Muscle layer of colon (tissue), 2 donors: ENCODE results near the gene CITED2.
"Not testable (repeated sequence)": the region's sequence is repeated elsewhere in the genome, so short reads cannot be mapped to it uniquely, and the experiment has no call there.

ENCODE experiments used
- H3K27ac ChIP-seq: one replicate; pipeline ENCODE4 v1.7.0; 2013; ENCODE audit warnings: low read depth, mild to moderate bottlenecking, low read length, moderate library complexity
- H3K27me3 ChIP-seq, 2 donors: one replicate each; pipeline ENCODE4 v1.7.0; 2013; ENCODE audit warnings: low read length in 2 of 2, mild to moderate bottlenecking in 2 of 2; ENCODE audit not compliant: insufficient read depth in 2 of 2, control insufficient read depth in 1 of 2
- H3K36me3 ChIP-seq: one replicate; pipeline ENCODE4 v1.7.0; 2013; ENCODE audit warnings: mild to moderate bottlenecking, low read length; ENCODE audit not compliant: insufficient read depth
- H3K4me1 ChIP-seq: one replicate; pipeline ENCODE4 v1.7.0; 2013; ENCODE audit warnings: mild to moderate bottlenecking, low read length; ENCODE audit not compliant: insufficient read depth
- H3K4me3 ChIP-seq, 2 donors: one replicate each; pipeline ENCODE4 v1.7.0; 2013; ENCODE audit warnings: low read length in 2 of 2, low read depth in 1 of 2, mild to moderate bottlenecking in 1 of 2, moderate library complexity in 1 of 2
- H3K9ac ChIP-seq: one replicate; pipeline ENCODE4 v1.7.0; 2013; ENCODE audit warnings: low read length
- H3K9me3 ChIP-seq: one replicate; pipeline ENCODE4 v1.7.0; 2013; ENCODE audit warnings: mild to moderate bottlenecking, low read length
- donor health status: abdominal sarcoma.
- donor health status: Adenocarcinoma of cecum.

CITED2 gene

DNA sequence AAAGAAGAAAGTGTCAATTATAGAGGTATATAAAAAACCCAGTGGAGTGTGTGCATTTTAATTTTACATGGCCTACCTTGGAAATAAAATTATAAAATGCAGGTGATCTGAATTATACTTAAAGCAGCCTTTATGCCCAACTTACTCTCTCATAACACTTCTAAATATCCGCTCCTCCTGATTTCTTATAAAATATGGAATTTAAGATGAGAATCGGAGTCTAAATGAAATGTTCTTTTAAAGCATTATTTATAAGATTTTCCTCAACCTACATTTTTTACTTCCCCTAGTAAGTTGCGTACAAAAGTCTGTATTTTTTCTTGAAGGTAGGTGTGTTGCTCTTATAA lies 3.5 kb downstream of the CITED2 start:
- peak overlapping the region; percentile 6 to 77 for H3K4me3 ChIP-seq
- peak overlapping the region; percentile 62 for H3K9ac ChIP-seq
- peaks cover 17% of the 10 kb centered on the region for H3K36me3 ChIP-seq
- H3K9me3 ChIP-seq: no peaks in the 10 kb centered on the region
- H3K27me3 ChIP-seq: no peaks in the 10 kb centered on the region
- peak overlapping the region; percentile 25 for H3K27ac ChIP-seq
- H3K4me1 ChIP-seq: peaks cover 27% of the 10 kb centered on the region

DNA sequence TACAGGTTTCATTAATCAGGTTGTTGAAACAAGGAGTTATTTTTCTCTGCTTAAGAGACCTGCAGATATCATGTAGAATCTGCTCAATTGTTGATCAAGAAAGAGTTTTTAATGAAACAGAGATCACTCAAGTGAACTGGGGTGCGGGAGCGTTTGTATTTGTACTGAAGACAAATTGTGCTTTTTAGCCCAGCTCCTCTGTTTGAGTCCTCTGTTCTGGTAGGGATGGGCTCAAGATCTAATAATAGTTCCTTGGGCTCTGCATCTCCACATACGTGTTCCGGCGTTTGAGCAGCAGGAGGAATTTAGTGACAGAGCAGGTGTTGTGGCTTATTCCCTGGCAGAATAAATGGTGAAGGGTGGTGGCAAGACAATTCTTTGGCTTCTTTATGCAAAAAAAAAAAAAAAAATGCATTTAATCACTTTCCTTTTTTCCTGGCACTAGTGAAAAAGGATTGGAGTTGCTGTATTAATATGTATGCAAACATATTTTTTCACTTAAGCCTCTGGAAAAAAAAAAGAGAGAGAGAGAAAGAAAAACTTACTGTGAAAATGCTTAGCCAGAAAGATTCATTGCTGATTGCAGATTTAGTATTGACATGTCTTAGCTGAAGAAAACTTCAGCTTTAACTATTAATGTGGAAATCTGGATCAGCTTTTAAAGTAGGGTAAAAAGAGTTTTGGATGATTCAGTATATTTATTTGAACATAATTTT lies 4.0 kb downstream of the CITED2 start:
- H3K27me3 ChIP-seq: no peaks in the 10 kb centered on the region
- H3K36me3 ChIP-seq: peaks cover 17% of the 10 kb centered on the region
- H3K27ac ChIP-seq: peak overlapping the region; percentile 36
- H3K4me3 ChIP-seq: peak overlapping the region; percentile 6 to 77
- H3K9ac ChIP-seq: peak overlapping the region; percentile 62
- peaks cover 27% of the 10 kb centered on the region for H3K4me1 ChIP-seq
- no peaks in the 10 kb centered on the region for H3K9me3 ChIP-seq

DNA sequence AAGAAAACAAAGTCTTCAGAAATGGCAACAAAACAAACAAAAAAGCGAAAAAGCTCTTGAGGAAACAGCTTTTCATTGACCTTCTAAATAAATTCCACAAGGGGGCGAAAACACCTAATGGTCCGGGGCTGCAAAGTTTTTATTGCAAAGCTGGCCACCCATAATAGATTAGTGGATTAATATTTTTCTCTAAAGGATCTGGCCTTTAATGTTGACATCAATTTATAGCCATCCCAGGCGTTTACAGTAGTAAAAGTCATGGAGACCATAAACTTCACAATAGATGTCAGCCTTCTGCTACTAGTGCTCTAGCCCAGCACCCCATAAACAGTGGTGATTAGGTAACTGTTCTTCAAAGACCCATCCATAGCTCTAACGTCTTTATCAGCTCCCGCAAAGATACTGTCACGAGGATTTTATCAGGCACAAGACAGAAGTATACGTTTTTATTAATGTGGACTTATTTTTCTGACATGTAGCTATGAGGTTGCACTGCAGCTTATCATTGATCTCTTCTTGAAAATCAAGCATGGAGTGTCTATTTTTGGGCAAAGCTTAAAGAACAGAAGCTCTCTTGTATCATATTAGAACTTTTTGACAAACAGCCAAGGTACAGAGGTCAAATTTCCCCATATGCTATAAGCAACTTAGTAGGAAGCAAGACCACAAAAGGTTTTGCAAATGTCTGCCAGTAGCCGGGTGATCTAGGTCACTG lies 4.7 kb downstream of the CITED2 start:
- H3K36me3 ChIP-seq: peaks cover 17% of the 10 kb centered on the region
- H3K27ac ChIP-seq: peak overlapping the region; percentile 36
- peak overlapping the region in 1 of 2 donors; percentile 77 for H3K4me3 ChIP-seq

DNA sequence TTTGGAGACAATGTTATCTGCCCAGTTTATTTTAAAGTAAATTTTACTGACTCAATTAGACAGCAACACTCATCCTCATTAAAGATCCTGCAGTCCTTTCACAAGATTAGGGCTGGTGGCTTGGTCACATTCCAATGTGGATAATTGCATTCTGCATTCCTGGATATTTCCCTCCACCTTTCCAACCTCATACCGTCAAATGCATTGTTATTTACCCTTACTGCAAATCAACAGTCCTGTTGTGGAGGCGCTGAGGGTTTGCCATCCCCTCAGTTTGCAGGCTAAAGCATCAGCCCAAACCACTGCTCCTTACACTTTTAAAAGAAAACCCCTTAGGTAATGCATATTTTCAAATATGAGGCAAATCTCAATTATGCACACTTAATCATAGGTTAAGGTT lies 5.4 kb downstream of the CITED2 start:
- H3K9me3 ChIP-seq: no peaks in the 10 kb centered on the region
- no peaks in the 10 kb centered on the region for H3K27me3 ChIP-seq
- H3K9ac ChIP-seq: no peak overlapping the region
- peaks cover 27% of the 10 kb centered on the region for H3K4me1 ChIP-seq
- H3K27ac ChIP-seq: no peak overlapping the region
- peaks cover 17% of the 10 kb centered on the region for H3K36me3 ChIP-seq
- H3K4me3 ChIP-seq: no peak overlapping the region

More for the DNA sequence above, 4.7 kb downstream of the CITED2 start:
- no peaks in the 10 kb centered on the region for H3K9me3 ChIP-seq
- H3K9ac ChIP-seq: no peak overlapping the region
- no peaks in the 10 kb centered on the region for H3K27me3 ChIP-seq
- H3K4me1 ChIP-seq: peaks cover 27% of the 10 kb centered on the region

DNA sequence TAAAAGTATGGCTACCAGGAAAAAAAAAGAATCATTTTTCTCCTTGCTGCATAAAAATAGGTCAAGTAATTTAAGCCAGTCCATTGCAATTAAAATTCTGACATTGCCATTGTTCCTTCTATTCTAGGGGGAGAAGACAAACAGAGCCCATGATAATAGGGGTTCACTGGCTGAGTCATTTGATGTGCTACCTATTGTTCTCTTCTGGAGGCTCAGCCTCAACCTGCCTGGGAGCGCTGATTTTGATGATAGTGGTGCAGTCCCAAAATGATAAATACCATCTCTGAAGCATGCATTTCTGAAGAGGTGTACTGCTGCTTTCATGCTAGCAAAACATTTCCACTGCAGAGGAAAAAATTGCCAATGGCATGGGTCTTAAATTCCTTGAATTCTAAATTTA lies 5.8 kb downstream of the CITED2 start:
- H3K27me3 ChIP-seq: no peaks in the 10 kb centered on the region
- no peaks in the 10 kb centered on the region for H3K9me3 ChIP-seq
- peaks cover 27% of the 10 kb centered on the region for H3K4me1 ChIP-seq
- no peak overlapping the region for H3K4me3 ChIP-seq
- peaks cover 17% of the 10 kb centered on the region for H3K36me3 ChIP-seq
- H3K27ac ChIP-seq: no peak overlapping the region
- H3K9ac ChIP-seq: no peak overlapping the region

DNA sequence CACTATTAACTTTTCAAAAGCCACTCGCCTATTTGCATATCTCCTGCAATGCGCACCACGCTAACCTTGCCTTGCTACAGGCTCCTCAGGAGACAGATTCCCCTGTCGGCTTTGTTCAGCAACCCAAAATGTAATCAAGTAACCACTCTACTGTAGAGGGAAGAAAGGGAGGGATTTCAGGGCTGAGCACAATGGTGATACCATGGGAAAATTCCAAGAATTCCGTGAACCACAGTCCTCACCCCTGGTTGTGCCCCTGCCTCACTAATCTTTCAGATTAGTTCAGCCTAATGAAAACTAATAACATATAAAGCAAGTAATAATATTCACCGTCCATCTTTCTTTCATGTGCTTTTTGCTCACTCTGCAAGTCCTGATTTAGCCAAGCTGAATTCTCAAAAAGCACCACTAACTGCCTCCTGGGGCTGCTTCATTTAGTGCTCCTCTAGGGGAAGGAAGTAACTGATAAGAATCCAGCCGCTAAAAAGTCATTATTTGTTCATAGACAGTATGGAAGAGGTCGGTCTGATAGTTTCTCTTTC lies 6.6 kb downstream of the CITED2 start:
- Histone ChIP-seq H3K9ac (no peak overlapping the region), H3K4me1 (peaks cover 27% of the 10 kb centered on the region), H3K27ac (no peak overlapping the region), H3K9me3 (no peaks in the 10 kb centered on the region), H3K4me3 (no peak overlapping the region), H3K27me3 (no peaks in the 10 kb centered on the region), H3K36me3 (peaks cover 15% of the 10 kb centered on the region)

DNA sequence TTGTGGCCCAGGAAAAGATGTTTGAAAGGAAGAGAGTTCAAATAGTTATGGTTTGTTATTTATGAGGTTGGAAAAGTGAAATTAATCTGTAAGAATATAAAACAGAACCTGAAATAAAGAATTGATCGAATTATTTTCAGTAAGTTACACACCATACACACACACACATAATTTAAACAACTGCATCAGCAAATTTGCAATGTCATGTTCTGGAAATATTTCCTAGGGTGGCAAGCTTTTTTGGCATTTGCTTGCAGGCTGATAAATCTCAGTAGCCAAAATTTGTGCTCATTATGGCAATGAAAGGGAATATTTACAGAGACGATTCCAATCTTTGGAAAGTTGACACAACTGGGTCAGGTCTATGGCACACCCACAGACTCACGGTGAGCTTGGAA lies 9.5 kb downstream of the CITED2 start:
- Histone ChIP-seq H3K4me3 (no peak overlapping the region), H3K27ac (no peak overlapping the region), H3K4me1 (peaks cover 12% of the 10 kb centered on the region), H3K27me3 (no peaks in the 10 kb centered on the region), H3K36me3 (no peaks in the 10 kb centered on the region), H3K9ac (no peak overlapping the region), H3K9me3 (no peaks in the 10 kb centered on the region)

DNA sequence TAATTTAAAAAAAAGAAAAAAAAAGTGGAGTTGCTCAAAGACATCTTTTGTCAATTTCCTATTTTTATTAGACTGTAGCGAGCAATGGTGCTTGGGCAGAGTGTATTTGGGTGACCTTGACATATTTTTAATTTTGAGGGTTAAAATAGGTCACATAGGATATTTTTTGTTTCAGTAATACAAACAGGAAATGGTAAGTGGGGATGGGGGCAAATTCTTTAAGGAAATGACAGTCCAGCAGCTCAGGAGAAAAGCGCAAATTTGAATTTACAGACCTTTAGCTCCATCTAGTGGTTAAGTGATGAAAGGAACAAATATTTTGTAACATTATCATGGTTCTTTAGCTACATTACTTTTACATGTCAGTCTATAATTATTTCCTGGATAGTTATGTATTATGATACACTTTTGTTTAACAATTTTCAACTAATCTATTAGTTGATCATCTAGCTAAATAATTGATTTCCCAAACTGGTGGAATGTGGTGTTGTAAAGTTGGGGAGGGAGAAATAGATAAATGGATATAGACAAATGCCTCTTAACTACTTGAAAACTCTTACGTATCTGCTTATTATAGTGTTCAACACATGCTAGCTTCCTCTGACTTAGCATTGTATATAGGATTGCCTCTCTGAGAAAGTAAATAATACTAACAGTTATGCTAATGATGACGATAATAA lies 10.0 kb downstream of the CITED2 start:
- H3K4me3 ChIP-seq: no peak overlapping the region
- no peaks in the 10 kb centered on the region for H3K27me3 ChIP-seq
- H3K4me1 ChIP-seq: peaks cover 7% of the 10 kb centered on the region
- no peaks in the 10 kb centered on the region for H3K36me3 ChIP-seq
- H3K9me3 ChIP-seq: no peaks in the 10 kb centered on the region
- no peak overlapping the region for H3K27ac ChIP-seq
- no peak overlapping the region for H3K9ac ChIP-seq

DNA sequence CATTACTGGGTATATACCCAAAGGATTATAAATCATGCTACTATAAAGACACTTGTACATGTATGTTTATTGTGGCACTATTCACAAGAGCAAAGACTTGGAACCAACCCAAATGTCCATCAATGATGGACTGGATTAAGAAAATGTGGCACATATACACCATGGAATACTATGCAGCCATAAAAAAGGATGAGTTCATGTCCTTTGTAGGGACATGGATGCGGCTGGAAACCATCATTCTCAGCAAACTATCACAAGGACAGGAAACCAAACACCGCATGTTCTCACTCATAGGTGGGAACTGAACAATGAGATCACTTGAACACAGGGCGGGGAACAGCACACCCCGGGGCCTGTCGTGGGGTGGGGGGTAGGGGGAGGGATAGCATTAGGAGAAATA lies 10.7 kb downstream of the CITED2 start:
- H3K36me3 ChIP-seq, H3K4me1 ChIP-seq, H3K4me3 ChIP-seq, H3K27me3 ChIP-seq, H3K27ac ChIP-seq, H3K9ac ChIP-seq, H3K9me3 ChIP-seq: not testable (repeated sequence)

DNA sequence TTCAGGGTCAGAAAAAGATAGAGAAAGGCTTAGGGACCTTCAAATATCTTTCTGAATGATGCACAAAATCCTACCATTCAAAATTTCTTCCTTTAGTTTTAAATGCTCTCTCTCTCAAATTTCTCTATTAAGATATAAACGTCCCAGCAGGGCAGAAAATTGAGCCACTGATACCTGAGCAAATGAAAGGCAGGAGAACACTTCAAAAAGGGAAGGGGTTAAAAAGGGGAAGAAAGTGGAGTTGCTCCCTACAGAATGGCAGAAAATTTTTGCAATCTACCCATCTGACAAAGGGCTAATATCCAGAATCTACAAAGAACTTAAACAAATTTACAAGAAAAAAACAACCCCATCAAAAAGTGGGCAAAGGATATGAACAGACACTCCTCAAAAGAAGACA lies 11.3 kb downstream of the CITED2 start:
- H3K27ac ChIP-seq, H3K36me3 ChIP-seq, H3K9me3 ChIP-seq, H3K4me3 ChIP-seq, H3K4me1 ChIP-seq, H3K27me3 ChIP-seq, H3K9ac ChIP-seq: not testable (repeated sequence)

DNA sequence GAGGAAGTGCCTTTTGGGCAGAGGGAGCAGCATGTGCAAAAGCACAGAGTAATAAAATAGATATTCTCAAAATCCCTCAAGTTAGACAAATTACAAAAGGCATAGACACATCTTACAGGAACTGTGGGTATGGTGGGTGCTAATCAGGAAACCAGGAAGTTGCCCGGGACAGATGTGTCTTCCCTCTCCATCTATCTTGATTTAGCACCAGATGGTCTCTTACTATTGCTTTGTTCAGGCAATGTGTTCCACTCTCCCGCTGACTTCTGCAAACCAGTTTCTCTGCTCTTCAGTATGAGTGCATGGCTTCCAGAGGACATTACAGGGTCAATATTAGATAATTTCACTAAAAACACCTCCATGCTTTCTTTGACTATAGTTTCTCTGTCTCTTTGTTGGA lies 13.2 kb downstream of the CITED2 start:
- no peaks in the 10 kb centered on the region for H3K27me3 ChIP-seq
- no peak overlapping the region for H3K4me3 ChIP-seq
- no peak overlapping the region for H3K27ac ChIP-seq
- H3K36me3 ChIP-seq: no peaks in the 10 kb centered on the region
- no peaks in the 10 kb centered on the region for H3K9me3 ChIP-seq
- no peak overlapping the region for H3K9ac ChIP-seq
- no peaks in the 10 kb centered on the region for H3K4me1 ChIP-seq
